ENCODE data around the gene COMMD6. TPM values are rescaled to one million over a fixed set of nuclear protein-coding genes. Genes with fewer than 3 reads are reported as not detected.

COMMD6 gene
- total and polyA plus RNA-seq, 2 of the 13 experiments (the other 11 are each of a cell fraction or from before 2014, with no cell fraction given), result 97.0 to 164 TPM

- TF ChIP-seq SNAI1 (CRISPR knock-in tag; IDR thresholded peaks at IDR 0.05; ENCODE audit: borderline replicate concordance) (no peak), ZNF547 (CRISPR knock-in tag; IDR thresholded peaks at IDR 0.05) (no peak), FLYWCH1 (CRISPR knock-in tag; IDR thresholded peaks at IDR 0.05) (no peak), ZNF430 (CRISPR knock-in tag; IDR thresholded peaks at IDR 0.05) (no peak), ZNF256 (CRISPR knock-in tag; conservative IDR thresholded peaks at IDR 0.05) (no peak), SIN3B (IDR thresholded peaks at IDR 0.05; ENCODE audit: low read length) (no peak), FOXP1 (IDR thresholded peaks at IDR 0.05) (no peak), FOXP1 (CRISPR knock-in tag; IDR thresholded peaks at IDR 0.05) (no peak), ZNF382 (CRISPR knock-in tag; IDR thresholded peaks at IDR 0.05; ENCODE audit: borderline replicate concordance) (no peak), ZMYM2 (CRISPR knock-in tag; IDR thresholded peaks at IDR 0.05) (no peak), JARID2 (CRISPR knock-in tag; IDR thresholded peaks at IDR 0.05; ENCODE audit: insufficient replicate concordance) (no peak), NFYC (CRISPR knock-in tag; IDR thresholded peaks at IDR 0.05) (no peak), YEATS2 (CRISPR knock-in tag; IDR thresholded peaks at IDR 0.05; ENCODE audit: borderline replicate concordance) (no peak), ZNF609 (CRISPR knock-in tag; IDR thresholded peaks at IDR 0.05; ENCODE audit: borderline replicate concordance) (no peak), SCMH1 (CRISPR knock-in tag; IDR thresholded peaks at IDR 0.05; ENCODE audit: borderline replicate concordance) (no peak), FOXC1 (CRISPR knock-in tag; IDR thresholded peaks at IDR 0.05; ENCODE audit: borderline replicate concordance) (no peak), ZNF501 (CRISPR knock-in tag; IDR thresholded peaks at IDR 0.05) (no peak), ZNF557 (CRISPR knock-in tag; IDR thresholded peaks at IDR 0.05) (no peak), ZNF780A (CRISPR knock-in tag; IDR thresholded peaks at IDR 0.05) (no peak), MIXL1 (CRISPR knock-in tag; IDR thresholded peaks at IDR 0.05) (no peak), ZNF792 (CRISPR knock-in tag; IDR thresholded peaks at IDR 0.05) (no peak), RXRB (CRISPR knock-in tag; IDR thresholded peaks at IDR 0.05; ENCODE audit: borderline replicate concordance) (peak; percentile 92), ZNF841 (CRISPR knock-in tag; IDR thresholded peaks at IDR 0.05; ENCODE audit: borderline replicate concordance) (no peak), KAT2B (IDR thresholded peaks at IDR 0.05; ENCODE audit: borderline replicate concordance, low read depth, low read length) (no peak), NCOA2 (CRISPR knock-in tag; IDR thresholded peaks at IDR 0.05) (peak; percentile 36; the same call in 1 of the 2 replicates), RNF219 (CRISPR knock-in tag; IDR thresholded peaks at IDR 0.05) (no peak), SMAD9 (CRISPR knock-in tag; IDR thresholded peaks at IDR 0.05) (no peak)
Observed at GRCh38 chr13:75544681-75545330, 7.2 kb upstream of the COMMD6 start (continued).

Data from HepG2 (cell line).